Hepatocyte (in vitro differentiated cells): ENCODE results near the gene LTF.

Experiments
- EZH2 ChIP-seq: fragments of 200-600 bp; sonication (generic); IDR thresholded peaks from 2 replicates; pipeline ENCODE4 v1.6.1; 2016; ENCODE audit warnings: antibody characterized with exemption, mild to moderate bottlenecking, borderline replicate concordance
- TF ChIP-seq, protein P1 (sequence below): fragments of 200-600 bp; sonication (generic); IDR thresholded peaks from 2 replicates; pipeline ENCODE4 v1.5.1; 2016; ENCODE audit warnings: antibody characterized with exemption, mild to moderate bottlenecking; ENCODE audit not compliant: poor library complexity

DNA sequence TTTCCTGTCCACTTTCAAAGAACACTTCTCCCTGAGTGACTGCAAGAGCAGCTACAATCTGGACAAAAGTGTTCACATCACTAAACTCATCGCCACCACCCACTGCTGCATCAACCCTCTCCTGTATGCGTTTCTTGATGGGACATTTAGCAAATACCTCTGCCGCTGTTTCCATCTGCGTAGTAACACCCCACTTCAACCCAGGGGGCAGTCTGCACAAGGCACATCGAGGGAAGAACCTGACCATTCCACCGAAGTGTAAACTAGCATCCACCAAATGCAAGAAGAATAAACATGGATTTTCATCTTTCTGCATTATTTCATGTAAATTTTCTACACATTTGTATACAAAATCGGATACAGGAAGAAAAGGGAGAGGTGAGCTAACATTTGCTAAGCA is 55.9 kb downstream of the LTF start:
- TF ChIP-seq, protein P1, sequence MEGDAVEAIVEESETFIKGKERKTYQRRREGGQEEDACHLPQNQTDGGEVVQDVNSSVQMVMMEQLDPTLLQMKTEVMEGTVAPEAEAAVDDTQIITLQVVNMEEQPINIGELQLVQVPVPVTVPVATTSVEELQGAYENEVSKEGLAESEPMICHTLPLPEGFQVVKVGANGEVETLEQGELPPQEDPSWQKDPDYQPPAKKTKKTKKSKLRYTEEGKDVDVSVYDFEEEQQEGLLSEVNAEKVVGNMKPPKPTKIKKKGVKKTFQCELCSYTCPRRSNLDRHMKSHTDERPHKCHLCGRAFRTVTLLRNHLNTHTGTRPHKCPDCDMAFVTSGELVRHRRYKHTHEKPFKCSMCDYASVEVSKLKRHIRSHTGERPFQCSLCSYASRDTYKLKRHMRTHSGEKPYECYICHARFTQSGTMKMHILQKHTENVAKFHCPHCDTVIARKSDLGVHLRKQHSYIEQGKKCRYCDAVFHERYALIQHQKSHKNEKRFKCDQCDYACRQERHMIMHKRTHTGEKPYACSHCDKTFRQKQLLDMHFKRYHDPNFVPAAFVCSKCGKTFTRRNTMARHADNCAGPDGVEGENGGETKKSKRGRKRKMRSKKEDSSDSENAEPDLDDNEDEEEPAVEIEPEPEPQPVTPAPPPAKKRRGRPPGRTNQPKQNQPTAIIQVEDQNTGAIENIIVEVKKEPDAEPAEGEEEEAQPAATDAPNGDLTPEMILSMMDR, result no peak
- TF ChIP-seq EZH2, result no peak
